ENCODE measurements around the gene VWF.

The VWF gene

DNA sequence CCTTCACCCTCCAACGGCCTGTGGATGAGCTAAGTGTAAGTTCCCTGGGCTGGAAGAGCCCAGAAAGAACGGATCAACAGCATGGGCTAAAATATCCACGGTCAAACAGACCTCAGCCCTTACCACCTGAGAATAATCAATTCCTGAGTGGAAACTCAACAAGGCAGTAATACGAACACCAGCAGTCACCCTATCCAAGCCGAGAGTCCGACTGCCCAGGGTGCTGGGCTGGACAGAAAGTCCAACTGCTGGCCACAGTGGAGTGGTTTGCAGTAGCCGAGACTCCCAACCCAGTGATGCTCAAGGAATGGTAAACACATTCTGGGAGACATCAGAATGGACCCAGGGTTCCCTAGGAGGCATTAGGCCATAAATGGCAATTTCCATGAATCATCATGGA lies 216.2 kb downstream of the VWF start:
- TF ChIP-seq POLR2A (IDR thresholded peaks at IDR 0.05; ENCODE audit: low read length) = no peak
- DNase-seq = no peak

DNA sequence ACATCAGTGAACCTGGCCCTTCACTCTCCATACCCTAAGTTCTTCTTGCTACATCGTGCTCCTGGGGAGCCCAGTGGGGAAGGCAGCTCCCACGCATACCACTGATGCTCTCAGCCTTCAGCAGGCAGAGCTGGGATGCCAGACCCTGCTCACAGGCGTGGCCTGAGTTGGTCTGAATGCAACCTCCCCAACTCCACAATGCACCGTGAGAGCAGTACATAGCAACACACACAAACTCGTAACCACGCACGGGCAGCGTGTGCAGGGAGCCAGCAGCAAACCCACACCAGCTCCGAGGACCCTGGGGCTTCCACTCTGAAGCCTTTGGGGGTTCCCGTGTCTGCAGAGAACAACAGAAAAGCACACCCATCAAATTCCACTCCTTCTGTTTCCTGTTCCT lies 216.7 kb downstream of the VWF start:
- TF ChIP-seq GATA1 (IDR thresholded peaks at IDR 0.05; ENCODE audit: low read depth, low read length) (no peak), POLR2A (IDR thresholded peaks at IDR 0.05; ENCODE audit: low read length) (no peak)
- DNase-seq = no peak

DNA sequence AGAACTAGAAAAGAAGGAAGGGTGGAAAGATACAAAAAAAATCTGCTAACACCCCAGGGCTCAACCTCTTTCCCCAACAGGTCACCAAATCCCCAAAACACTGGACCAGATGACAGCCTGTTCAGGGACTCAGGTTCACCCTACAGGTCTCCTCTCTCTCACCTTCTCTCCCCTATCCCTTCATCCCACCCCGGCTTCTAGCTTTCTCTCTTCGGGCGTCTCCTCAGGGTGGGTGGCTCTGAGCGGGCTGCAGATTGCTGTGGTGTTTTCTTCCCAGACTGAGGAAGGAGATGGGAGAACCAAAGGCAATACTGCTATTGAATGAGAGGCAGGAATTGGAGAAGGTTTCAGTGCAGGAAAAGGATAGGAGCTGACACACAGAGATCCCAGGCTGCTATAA lies 218.7 kb downstream of the VWF start:
- DNase-seq = no peak
- TF ChIP-seq POLR2A (IDR thresholded peaks at IDR 0.05; ENCODE audit: low read length) (no peak), GATA1 (IDR thresholded peaks at IDR 0.05; ENCODE audit: low read depth, low read length) (no peak)

DNA sequence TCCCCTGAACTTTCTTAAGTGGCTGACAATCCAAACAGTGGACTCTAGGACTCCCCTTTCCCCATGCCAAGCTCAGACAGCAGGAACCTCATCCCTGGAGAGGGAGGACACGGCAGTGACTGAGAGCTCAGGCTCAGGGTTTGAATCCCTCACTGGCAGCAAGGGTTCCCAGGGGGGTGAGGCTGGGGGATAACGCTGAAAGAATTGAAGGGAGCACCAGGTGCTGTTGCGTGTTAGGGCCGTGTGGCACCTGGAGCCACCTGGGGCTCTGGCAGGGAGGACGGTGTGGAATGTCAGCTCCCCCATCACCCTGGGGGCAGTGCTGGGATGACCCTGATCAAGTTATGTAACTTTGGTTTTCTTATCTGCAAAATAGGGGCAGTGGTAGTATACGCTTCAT lies 219.5 kb downstream of the VWF start:
- TF ChIP-seq GATA1 (IDR thresholded peaks at IDR 0.05; ENCODE audit: low read depth, low read length) (no peak), POLR2A (IDR thresholded peaks at IDR 0.05; ENCODE audit: low read length) (no peak)
- DNase-seq = no peak

DNA sequence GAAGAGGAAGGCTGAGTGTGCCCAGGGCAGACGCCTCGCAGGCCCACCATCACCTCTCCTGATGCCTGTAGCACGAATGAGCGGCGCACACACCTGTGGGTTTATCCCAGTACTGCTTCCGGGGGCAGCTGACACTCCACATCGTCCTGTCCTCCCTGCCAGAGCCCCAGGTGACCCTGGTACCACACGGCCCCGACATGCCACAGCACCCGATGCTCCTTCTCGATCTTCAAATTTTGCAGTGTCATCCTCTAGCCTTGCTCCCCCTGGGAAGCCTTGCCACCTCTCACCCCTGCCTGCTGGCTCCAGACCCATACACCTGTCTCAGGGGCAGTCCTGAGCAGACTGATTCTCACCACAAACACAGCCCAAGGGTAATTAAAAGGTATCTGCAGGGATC lies 220.0 kb downstream of the VWF start:
- TF ChIP-seq POLR2A (IDR thresholded peaks at IDR 0.05; ENCODE audit: low read length) (no peak), GATA1 (IDR thresholded peaks at IDR 0.05; ENCODE audit: low read depth, low read length) (no peak)
- DNase-seq = no peak

DNA sequence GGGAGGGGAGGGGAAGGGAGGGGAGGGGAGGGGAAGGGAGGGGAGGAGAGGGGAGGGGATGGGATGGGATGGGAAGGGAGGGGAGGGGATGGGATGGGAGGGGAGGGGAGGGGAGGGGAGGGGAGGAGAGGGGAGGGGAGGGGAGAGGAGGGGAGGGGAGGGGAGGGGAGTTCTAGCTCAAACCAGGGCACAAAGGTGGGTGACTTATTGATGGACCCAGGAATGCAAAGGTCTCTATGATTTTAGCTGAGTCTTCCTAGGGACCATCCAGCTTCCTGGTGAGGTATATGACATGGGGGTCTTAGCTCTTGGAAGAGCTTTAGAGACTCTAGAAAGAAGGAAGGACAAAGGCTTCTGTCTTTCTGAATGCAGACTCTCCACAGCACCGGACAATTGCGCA lies 221.7 kb downstream of the VWF start:
- no peak for DNase-seq
- TF ChIP-seq POLR2A (IDR thresholded peaks at IDR 0.05; ENCODE audit: low read length) = no peak
- TF ChIP-seq GATA1 (IDR thresholded peaks at IDR 0.05; ENCODE audit: low read depth, low read length) = no peak

DNA sequence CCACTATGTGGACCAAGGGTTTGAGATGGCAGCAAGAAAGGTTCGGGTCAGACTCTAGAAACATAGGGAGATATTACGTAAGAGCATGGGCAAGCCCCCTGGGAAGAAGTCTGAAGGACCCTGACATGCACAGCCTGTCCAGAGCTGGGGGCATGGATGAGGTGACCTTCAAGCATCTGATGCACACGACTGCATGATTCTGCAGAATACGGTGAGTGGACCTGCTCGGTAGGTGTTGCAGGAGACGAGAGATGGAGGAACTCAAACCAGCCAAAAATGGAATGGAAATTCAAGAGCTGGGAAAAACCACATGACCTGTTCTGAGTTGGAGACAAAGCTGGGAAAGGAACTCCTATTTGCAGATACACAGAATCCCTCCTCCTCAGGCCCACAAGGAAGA lies 223.1 kb downstream of the VWF start:
- TF ChIP-seq GATA1 (IDR thresholded peaks at IDR 0.05; ENCODE audit: low read depth, low read length) = no peak
- no peak for TF ChIP-seq POLR2A (IDR thresholded peaks at IDR 0.05; ENCODE audit: low read length)
- no peak for DNase-seq

DNA sequence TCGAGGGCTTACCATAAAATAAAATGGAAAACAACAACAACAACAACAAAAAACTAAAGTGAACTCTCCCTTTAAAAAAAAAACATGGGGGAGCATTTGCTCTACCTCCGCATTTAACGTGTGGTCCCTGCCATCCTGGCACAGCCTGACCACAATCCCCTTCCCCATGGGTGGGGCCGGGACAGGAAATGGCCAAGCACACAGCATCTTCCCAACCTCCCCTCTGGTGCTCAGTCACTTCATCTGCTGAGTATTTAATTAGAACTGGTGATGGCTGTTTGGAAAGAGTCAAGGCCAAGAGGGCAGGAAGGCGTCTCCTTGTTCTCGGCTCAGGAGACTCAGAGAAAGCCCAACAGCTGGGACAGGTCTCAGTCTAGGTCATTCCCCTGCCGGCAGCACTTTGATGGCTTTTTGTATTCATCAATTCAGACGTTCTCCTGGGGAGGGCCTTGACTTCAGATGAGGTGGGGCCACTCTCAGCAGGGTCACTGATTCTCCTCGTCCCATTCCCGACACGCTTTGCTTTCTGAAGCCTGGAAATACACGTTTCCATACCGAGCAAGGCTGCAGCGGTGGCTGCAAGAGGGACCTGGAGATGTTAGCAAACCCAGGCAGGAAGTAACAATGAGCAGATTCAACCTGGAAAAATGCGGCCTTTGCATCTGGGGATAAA lies 223.8 kb downstream of the VWF start:
- no peak for DNase-seq
- no peak for TF ChIP-seq POLR2A (IDR thresholded peaks at IDR 0.05; ENCODE audit: low read length)
- TF ChIP-seq GATA1 (IDR thresholded peaks at IDR 0.05; ENCODE audit: low read depth, low read length) = no peak

DNA sequence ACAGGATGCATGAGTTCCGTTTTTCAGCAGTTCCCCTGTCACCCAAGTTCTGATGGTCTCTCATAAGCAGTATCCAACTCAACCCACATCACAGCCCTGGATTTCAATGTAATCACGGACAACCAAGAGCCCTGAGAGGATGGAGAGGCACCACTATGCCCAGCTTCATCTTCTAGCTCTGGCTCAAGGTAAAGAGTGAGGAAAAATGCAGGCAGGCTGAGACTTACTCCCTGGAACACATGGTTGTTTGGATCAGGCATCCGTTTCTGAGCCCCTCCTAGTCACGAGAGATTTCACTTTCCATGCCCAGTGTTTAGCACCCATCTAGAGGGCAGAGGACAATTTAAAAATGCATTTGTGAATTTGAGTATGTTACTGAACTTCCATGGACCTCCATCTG lies 224.4 kb downstream of the VWF start:
- no peak for TF ChIP-seq POLR2A (IDR thresholded peaks at IDR 0.05; ENCODE audit: low read length)
- no peak for TF ChIP-seq GATA1 (IDR thresholded peaks at IDR 0.05; ENCODE audit: low read depth, low read length)
- no peak for DNase-seq

DNA sequence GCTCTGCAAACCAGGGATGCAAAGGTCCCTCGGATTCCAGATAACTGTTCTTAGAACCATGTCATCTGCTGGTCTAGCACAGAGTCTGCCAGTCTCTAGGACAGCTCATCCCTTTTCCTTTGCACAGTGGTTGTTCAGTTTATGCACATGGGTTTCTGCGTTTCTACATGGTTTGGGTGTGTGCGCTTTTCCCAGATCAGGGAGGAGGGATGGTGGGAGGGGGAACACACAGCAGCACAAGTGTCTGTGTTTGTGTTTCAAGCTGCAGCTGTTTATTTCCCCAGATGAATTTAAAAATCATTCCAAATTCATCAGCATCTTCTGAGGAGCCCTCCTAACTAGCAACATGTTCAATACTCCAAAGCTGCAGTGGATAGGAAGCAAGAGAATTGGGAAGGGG lies 224.8 kb downstream of the VWF start:
- TF ChIP-seq POLR2A (IDR thresholded peaks at IDR 0.05; ENCODE audit: low read length) (no peak), GATA1 (IDR thresholded peaks at IDR 0.05; ENCODE audit: low read depth, low read length) (no peak)
- DNase-seq = no peak

DNA sequence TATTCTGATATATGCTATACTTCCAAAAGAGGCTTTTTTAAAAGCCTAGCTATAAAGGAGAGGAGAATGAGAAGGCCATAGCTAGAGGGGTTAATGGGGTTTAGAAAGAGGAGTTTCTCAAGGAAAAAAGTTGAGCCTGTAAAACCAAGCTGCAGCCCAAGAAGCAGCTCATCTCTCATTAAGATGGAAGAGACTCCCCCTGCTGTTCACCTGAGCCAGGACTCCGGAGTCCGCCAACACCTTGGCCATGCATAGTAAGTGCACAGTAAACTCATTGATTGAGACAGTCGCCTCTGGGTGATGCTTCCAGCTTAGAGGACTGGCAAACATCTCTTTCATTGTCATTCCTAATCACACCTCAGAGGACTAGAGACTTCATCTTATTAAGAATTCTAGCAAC lies 225.6 kb downstream of the VWF start:
- DNase-seq = no peak
- no peak for TF ChIP-seq GATA1 (IDR thresholded peaks at IDR 0.05; ENCODE audit: low read depth, low read length)
- no peak for TF ChIP-seq POLR2A (IDR thresholded peaks at IDR 0.05; ENCODE audit: low read length)

Measured in erythroblast (primary cell).